GM03348 (cell line): ENCODE data around the gene RAB28.
A peak's percentile ranks its signal among the peaks of the same experiment; 100 is the strongest.

Experiments
- DNase-seq: peaks from one replicate; pipeline ENCODE4 v3.0.0; 2012; ENCODE audit warnings: low spot score

RAB28 gene

DNA sequence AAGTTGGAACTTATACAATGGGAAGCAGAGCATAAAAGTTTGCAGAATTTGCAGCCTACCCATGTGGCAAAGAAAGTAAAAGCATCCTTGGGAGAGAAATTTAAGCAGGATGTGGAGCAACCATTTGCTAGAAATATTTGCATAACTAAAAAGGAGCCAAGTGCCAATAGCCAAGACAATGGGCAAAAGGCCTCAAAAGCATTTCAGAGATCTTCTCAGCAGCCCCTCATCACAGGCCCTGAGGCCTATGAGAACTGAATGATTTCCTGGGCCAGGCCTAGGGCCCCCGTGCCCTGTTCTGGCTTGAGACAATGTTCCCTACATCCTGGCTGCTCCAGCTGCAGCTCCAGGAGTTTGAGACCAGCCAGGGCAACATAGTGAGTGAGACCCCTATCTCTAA lies 25.3 kb upstream of the RAB28 start:
- no peak for DNase-seq

- no peak for DNase-seq
Observed at GRCh38 chr4:13504374-13504773, 20.2 kb upstream of the RAB28 start.

GRCh38 chr4:13498469-13498868 lies 14.3 kb upstream of the RAB28 start:
- DNase-seq = no peak

DNA sequence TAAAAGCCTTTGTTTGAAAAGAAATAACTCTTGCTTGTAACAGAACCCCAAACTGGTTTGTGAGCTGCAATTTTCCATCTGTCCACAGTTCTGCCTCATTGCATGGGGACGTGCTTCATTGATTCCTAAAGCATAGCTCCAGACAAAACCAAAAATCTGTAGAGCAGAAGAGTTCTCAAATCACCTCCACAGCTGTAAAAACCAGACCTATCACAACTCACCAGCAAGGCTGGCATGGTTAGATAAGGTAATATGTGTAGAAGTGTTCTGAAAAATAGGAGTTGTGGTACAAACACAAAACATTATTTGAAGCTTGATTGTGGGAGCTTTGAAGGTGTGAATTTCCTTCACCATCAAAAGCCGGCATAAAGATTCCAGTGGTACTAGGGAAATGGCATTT lies 12.5 kb upstream of the RAB28 start:
- DNase-seq = no peak

- DNase-seq = no peak
Observed at GRCh38 chr4:13495753-13496152, 11.6 kb upstream of the RAB28 start.

DNA sequence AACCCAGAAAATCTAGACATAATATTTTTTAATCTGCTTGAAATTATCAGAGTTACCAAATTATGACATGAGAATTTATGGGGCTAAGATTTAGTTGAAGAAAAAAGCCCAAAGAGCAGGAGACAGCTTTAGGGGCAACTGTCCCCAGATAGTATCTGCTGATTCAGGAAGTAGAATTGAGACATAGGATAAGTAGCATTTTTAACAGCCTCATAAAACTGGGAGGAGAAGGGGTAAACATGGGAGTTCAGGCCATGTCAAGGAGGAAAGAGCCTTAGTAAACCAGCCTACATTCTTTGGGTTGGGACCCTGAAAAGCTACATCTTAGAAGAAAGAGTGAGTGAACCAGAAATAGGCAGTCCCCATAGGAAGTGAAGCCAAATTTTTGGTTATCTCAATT lies 9.7 kb upstream of the RAB28 start:
- no peak for DNase-seq

- no peak for DNase-seq
Observed at GRCh38 chr4:13492747-13493146, 8.6 kb upstream of the RAB28 start.

- no peak for DNase-seq
Observed at GRCh38 chr4:13484749-13485221, 645 bp upstream of the RAB28 start.

GRCh38 chr4:13483768-13484121 lies 395 bp downstream of the RAB28 start:
- peak; percentile 62 for DNase-seq

DNA sequence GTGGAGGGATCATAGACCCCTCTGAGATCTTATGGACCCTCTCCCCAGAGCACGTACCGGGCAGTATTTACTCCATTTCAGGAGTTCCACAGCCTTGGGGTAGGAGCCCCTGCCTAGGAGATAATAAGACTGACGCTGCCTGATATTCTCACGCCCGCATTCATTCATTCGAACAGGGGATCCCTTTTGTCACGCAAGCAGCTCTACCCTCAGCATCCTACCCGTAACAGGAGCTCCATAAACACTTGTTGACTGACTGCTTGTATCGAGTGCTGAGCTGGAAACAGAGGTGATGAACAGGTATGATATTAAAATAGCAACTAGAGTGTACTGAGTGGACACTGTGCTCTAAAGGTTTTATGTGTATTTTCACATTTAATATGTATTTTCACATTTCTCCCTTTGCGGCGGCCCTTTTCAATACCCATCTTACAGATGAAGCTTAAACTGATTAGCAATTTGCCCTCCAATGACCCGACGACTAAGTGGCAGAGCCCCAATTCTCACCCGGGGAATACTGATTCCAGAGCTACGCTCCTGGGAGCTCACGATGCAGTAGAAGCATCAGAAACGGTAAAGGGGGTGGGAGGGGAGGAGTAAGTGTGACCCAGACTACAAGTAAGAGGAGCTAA lies 888 bp downstream of the RAB28 start:
- peak; percentile 4 for DNase-seq

DNA sequence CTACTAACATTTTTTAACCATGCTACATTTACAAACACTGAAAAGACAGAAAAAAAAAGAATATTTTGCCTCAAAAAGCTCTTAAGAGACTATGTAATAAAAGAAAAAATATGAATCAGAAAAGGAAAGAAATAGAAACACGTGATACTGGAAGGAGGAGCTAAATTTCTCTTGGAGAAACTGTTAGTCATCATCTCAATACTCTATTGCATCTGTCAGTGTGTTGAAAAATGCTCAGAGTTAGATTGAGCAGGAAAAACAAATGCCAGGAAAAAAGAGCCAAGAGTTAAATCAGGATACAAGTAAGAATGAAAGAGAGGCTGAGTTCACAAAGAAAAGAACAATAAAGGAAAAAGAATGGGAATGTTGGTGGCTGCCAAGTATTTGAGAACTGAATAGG lies 2.6 kb downstream of the RAB28 start:
- peak; percentile 40 for DNase-seq

- no peak for DNase-seq
Observed at GRCh38 chr4:13478707-13479106, 5.4 kb downstream of the RAB28 start.

- DNase-seq = no peak
Observed at GRCh38 chr4:13478131-13478530, 6.0 kb downstream of the RAB28 start.

DNA sequence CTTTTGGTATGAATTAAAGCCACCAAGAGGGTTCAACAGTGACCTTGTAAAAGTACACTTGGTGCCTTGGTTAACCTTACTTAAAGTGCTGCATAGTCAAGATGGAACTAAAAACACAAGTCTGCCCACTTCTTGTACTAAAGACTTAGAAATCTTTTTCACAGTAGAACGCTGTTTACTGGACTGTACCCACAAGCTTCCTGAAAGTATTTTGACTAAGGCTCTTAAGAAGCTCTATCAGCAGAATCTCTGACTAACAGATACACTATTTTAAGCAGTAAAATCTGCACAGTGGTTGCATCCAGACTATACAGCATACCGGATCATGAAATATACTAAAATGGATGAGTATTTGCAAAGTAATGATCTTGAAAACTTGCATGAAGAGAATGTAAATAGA lies 7.2 kb downstream of the RAB28 start:
- peak; percentile 47 for DNase-seq

GRCh38 chr4:13476152-13476551 lies 8.0 kb downstream of the RAB28 start:
- DNase-seq = no peak

- DNase-seq = no peak
Observed at GRCh38 chr4:13471400-13471799, 12.7 kb downstream of the RAB28 start.

DNA sequence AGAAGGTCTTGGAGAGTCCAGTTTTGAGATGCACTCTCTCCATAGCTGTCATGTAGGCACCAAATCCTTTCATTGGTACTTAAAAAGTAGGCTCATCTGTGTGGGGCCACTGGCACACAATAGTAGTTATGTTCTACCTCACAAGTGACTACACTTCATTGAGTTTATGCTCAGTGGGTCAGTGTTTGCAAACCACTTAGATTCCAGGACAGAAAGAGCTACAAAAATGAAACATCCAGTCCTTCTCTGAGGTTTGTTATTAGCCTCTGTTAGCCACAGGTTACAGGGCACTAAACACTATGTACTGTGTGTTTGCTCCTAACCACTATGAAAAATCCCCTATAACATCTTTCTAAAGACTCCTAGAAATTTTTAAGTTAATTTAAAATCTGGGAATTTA lies 13.8 kb downstream of the RAB28 start:
- DNase-seq = no peak

DNA sequence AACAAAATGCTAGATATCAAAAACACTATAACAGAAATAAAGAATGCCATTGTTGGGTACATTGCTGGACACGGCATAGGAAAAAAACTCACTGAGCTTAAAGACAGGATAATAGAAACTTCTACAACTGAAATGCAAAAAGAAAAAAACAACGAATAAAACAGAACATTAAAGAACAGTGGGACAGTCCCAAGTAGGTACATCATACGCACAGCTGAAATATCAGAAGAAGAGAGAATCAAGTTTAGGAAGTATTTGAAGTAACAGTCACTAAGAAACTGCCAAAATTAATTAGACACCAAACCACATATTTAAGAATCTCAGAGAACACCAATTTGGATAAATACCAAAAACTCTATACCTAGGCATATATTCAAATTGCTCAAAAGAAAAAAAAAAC lies 19.2 kb downstream of the RAB28 start:
- no peak for DNase-seq

DNA sequence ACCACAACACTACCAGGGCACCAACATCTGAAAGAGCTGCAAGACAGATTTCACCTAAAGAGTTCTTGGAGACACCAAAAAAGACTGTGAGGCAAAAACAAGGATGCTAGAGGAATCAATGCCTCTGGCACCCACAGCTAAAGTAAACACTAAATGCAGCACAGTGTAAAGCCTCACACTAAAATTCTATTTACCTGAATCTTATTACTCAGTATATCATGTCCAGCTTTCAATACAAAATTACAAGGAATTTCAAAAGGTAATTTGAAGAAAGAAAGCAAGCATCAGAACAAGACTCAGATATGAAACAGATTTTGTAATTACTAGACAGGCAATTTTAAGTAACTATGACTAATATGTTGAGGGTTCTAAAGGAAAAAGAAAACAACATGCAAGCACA lies 19.6 kb downstream of the RAB28 start:
- DNase-seq = no peak

GRCh38 chr4:13461191-13461905 lies 22.8 kb downstream of the RAB28 start:
- DNase-seq = no peak

DNA sequence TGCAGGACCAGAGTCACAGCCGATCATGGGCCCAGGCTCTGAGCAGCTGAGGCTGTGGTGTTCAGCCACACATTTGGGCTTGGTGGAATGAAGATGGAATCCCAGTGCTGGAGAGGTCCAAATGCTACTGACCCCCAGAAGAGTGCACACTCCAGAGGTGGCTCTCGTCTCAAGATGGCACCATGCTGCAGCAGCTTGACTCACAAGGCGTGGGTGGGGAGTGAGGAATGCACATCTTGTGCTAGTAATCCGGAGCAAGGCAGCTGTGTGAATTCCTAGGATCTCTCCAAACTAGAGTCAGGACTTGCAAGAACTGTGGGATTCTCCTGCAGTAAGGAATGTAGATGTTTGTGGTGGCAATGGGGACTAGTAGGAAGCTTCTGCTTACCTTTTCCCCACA lies 28.7 kb downstream of the RAB28 start:
- peak; percentile 11 for DNase-seq

DNA sequence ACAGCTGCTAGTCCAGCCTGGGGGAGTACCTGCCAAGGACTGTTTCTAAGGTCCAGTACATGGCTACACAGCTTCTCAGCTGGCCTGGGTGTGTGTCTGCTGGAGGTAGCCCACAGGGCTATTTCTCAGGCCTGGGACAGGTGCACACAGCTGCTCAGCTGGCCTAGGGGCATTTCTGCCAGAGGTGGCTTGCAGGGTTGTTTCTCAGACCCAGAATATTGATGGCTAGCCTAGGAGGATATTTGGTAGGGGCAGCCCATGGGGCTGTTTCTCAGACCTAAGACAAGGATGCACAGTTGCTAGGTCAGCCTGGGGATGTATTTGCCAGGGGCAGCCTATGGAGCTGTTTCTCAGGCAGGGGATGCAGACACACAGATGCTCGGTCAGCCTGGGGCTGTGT lies 29.4 kb downstream of the RAB28 start:
- DNase-seq = no peak

GRCh38 chr4:13452927-13453579 lies 31.1 kb downstream of the RAB28 start:
- DNase-seq = no peak

GRCh38 chr4:13449590-13449989 lies 34.5 kb downstream of the RAB28 start:
- DNase-seq = no peak
